K562 (cell line): ENCODE results near the gene GAK. TPM values are rescaled to one million over a fixed set of nuclear protein-coding genes. Genes with fewer than 3 reads are reported as not detected.

Source experiments
- ATAC-seq: fragments of 200-7000 bp; cut with Tn5 transposase; 3 replicates; pipeline ENCODE4 v1.9.1; 2020; ENCODE audit warnings: moderate library complexity
- BruUV-seq: library from RNA; stranded (reverse); fragments of 400-500 nt; replicated peaks from 2 replicates; lab custom pipeline; 2021; lab: Mats Ljungman, UMichigan
- CTCF ChIA-PET: fragments of 300-600 bp; formaldehyde crosslinking; extraction: SDS; loops from one replicate; lab custom pipeline; 2021; ENCODE audit warnings: low intra/inter-chr PET ratio; lab: Yijun Ruan, JAX
- POLR2A ChIA-PET: fragments of 300-600, 350-650 bp; sonication (Branson Sonifier 250); formaldehyde crosslinking; extraction: SDS; loops from one replicate; lab custom pipeline; 2021; ENCODE audit warnings: antibody characterized with exemption, inconsistent platforms; lab: Yijun Ruan, JAX
- DNase-seq, 4 experiments: peaks; one replicate each; pipeline versions ENCODE4 v3.0.0 to v3.0.0-alpha.2; 2011 to 2018; ENCODE audit warnings: low spot score in 3 of 4, mixed read lengths in 3 of 4; ENCODE audit errors: extremely low read depth in 1 of 4
- FAIRE-seq: peaks from 2 replicates; lab custom pipeline; 2011; peaks lifted over from hg19 to GRCh38; lab: Jason Lieb, UNC
- H2AFZ ChIP-seq: 2 replicates; pipeline ENCODE4 v1.6.0; 2011; ENCODE audit warnings: low read depth, low read length, control low read depth, inconsistent platforms
- H3K27ac ChIP-seq: fragments of 200-600 bp; 3 replicates; pipeline ENCODE4 v1.8.0; 2011; ENCODE audit warnings: low read depth, mild to moderate bottlenecking, control low read depth, inconsistent platforms, low read length, moderate library complexity, mixed read lengths; ENCODE audit errors: extremely low read depth
- H3K27me3 ChIP-seq, 2 experiments: fragments of 300-600 bp in 1 of 2; 2 replicates in 1 of 2; 3 replicates in 1 of 2; pipeline versions ENCODE4 v1.6.0 to v1.8.0; 2011; ENCODE audit warnings: inconsistent platforms in 2 of 2, low read length in 2 of 2, mild to moderate bottlenecking in 1 of 2, mixed read lengths in 1 of 2, moderate library complexity in 1 of 2; ENCODE audit not compliant: control insufficient read depth in 2 of 2, insufficient read depth in 2 of 2
- H3K36me3 ChIP-seq: fragments of 300-600 bp; 3 replicates; pipeline ENCODE4 v1.8.0; 2011; ENCODE audit warnings: mild to moderate bottlenecking, low read length, inconsistent platforms; ENCODE audit not compliant: control insufficient read depth, insufficient read depth
- H3K4me1 ChIP-seq, 2 experiments: fragments of 200-600 bp in 1 of 2; replicated peaks in 1 of 2; 2 replicates in 1 of 2; 3 replicates in 1 of 2; pipeline versions ENCODE4 v1.5.1 to v1.8.0; 2011; ENCODE audit warnings: inconsistent platforms in 2 of 2, low read length in 2 of 2, mild to moderate bottlenecking in 1 of 2, mixed read lengths in 1 of 2, moderate library complexity in 1 of 2; ENCODE audit not compliant: control insufficient read depth in 2 of 2, insufficient read depth in 2 of 2
- H3K4me2 ChIP-seq: 2 replicates; pipeline ENCODE4 v1.6.1; 2011; ENCODE audit warnings: low read length, control low read depth, inconsistent platforms, mixed read lengths; ENCODE audit not compliant: insufficient read depth
- H3K4me3 ChIP-seq: fragments of 200-600 bp; sonication (generic), shearing (Covaris generic); 2 replicates; pipeline ENCODE4 v1.5.1; 2016; ENCODE audit warnings: control low read depth, inconsistent platforms
- H3K79me2 ChIP-seq: fragments of 200-600 bp; 3 replicates; pipeline ENCODE4 v1.8.0; 2011; ENCODE audit warnings: low read length, inconsistent platforms; ENCODE audit not compliant: control insufficient read depth, insufficient read depth
- H3K9ac ChIP-seq, 2 experiments: 2 replicates each; pipeline versions ENCODE4 v1.6.0 to v1.6.1; 2011; ENCODE audit warnings: low read depth in 2 of 2, low read length in 2 of 2, control low read depth in 1 of 2, inconsistent platforms in 1 of 2, mild to moderate bottlenecking in 1 of 2, mixed read lengths in 1 of 2; ENCODE audit not compliant: insufficient read depth in 1 of 2
- H3K9me1 ChIP-seq: one replicate; pipeline ENCODE4 v1.6.0; 2011; ENCODE audit warnings: inconsistent platforms, mild to moderate bottlenecking, low read length, moderate library complexity; ENCODE audit not compliant: control insufficient read depth, insufficient read depth
- H3K9me3 ChIP-seq: replicated peaks from 2 replicates; pipeline ENCODE4 v1.5.1; 2011; ENCODE audit warnings: low read depth, low read length, inconsistent platforms; ENCODE audit not compliant: control insufficient read depth, insufficient read depth
- H4K20me1 ChIP-seq: replicated peaks from 2 replicates; pipeline ENCODE4 v1.6.1; 2011; ENCODE audit warnings: low read length, inconsistent platforms, mixed read lengths; ENCODE audit not compliant: control insufficient read depth, insufficient read depth
- CBFA2T2 ChIP-seq: fragments of 450-650 bp; conservative IDR thresholded peaks from 2 replicates; pipeline ENCODE4 v1.6.1; 2017; ENCODE audit warnings: mild to moderate bottlenecking
- GABPB2 ChIP-seq: fragments of 250-450 bp; sonication (Bioruptor Pico); conservative IDR thresholded peaks from 2 replicates; pipeline ENCODE4 v1.5.1; 2021; ENCODE audit warnings: mild to moderate bottlenecking
- GTF2E2 ChIP-seq: fragments of 200-800 bp; sonication (Bioruptor generic); IDR thresholded peaks from 2 replicates; pipeline ENCODE4 v1.6.1; 2016; ENCODE audit warnings: missing genetic modification characterization, missing compliant biosample characterization
- KDM1A ChIP-seq, 2 experiments: fragments of 450-650 bp; IDR thresholded peaks; 2 replicates each; pipeline ENCODE4 v1.6.1; 2016; ENCODE audit warnings: mild to moderate bottlenecking in 2 of 2
- MED1 ChIP-seq: sonication (generic); formaldehyde crosslinking; IDR thresholded peaks from 2 replicates; pipeline ENCODE4 v1.8.1; 2023; ENCODE audit warnings: missing genetic modification reagents, borderline replicate concordance
- MYNN ChIP-seq, 2 experiments: sonication (generic); formaldehyde crosslinking in 1 of 2; IDR thresholded peaks; 2 replicates each; pipeline versions ENCODE4 v1.5.0 to v1.6.1; 2016 to 2020; ENCODE audit warnings: antibody characterized with exemption in 1 of 2, missing genetic modification reagents in 1 of 2
- SMAD2 ChIP-seq: fragments of 150-350 bp; IDR thresholded peaks from 2 replicates; pipeline ENCODE4 v1.6.1; 2014; ENCODE audit warnings: low read depth, mild to moderate bottlenecking, low read length
- SP2 ChIP-seq: IDR thresholded peaks from 2 replicates; pipeline ENCODE4 v1.6.1; 2011; ENCODE audit warnings: mild to moderate bottlenecking, low read depth, low read length, moderate library complexity; ENCODE audit not compliant: poor library complexity, severe bottlenecking; ENCODE audit errors: extremely low read depth
- STAT5A ChIP-seq: IDR thresholded peaks from 2 replicates; pipeline ENCODE4 v1.6.1; 2012; ENCODE audit warnings: low read length, inconsistent platforms, borderline replicate concordance
- TARDBP ChIP-seq: fragments of 450-650 bp; IDR thresholded peaks from 2 replicates; pipeline ENCODE4 v1.6.1; 2016
- TEAD2 ChIP-seq: fragments of 450-650 bp; IDR thresholded peaks from 2 replicates; pipeline ENCODE4 v1.6.1; 2016; ENCODE audit warnings: missing genetic modification characterization, control low read depth, missing compliant biosample characterization
- ZFX ChIP-seq: sonication (generic); formaldehyde crosslinking; IDR thresholded peaks from 2 replicates; pipeline ENCODE4 v1.8.0; 2022; ENCODE audit warnings: mild to moderate bottlenecking, missing genetic modification reagents, moderate library complexity
- ZNF57 ChIP-seq: fragments of 450-650 bp; formaldehyde crosslinking; IDR thresholded peaks from 2 replicates; pipeline ENCODE4 v1.4.0; 2020; ENCODE audit warnings: mild to moderate bottlenecking, moderate library complexity
- ZNF778 ChIP-seq: fragments of 450-650 bp; formaldehyde crosslinking; IDR thresholded peaks from 2 replicates; pipeline ENCODE4 v1.4.0; 2020; ENCODE audit warnings: mild to moderate bottlenecking, moderate library complexity
- WGBS: fragments of 100-300 bp; shearing (Covaris generic); methylation state at CpG from one replicate; pipeline ENCODE4 v1.1.6; 2016; ENCODE audit warnings: low coverage, mixed read lengths; ENCODE audit not compliant: insufficient coverage; ENCODE audit errors: missing lambda C conversion rate; 5-methylcytosine and 5-hydroxymethylcytosine counted together
- in situ Hi-C: fragments of 300-500 bp; cut with MboI; formaldehyde crosslinking; loops from 4 replicates; pipeline ENCODE4 v1.15.0; 2018; ENCODE audit warnings: inconsistent platforms, mixed read lengths
- intact Hi-C: fragments of 100-400 bp; cut with micrococcal nuclease; formaldehyde crosslinking; loops from 2 replicates; pipeline ENCODE4 v1.14.2; 2022
- polyA plus RNA-seq, 8 experiments: library from polyadenylated mRNA; depleted of rRNA in 4 of 8; stranded (reverse) in 5 of 8; unstranded in 3 of 8; fragments of >200 nt; fragmentation: Nextera tagmentation in 2 of 8; fragmentation: Illumina TruSeq in 1 of 8; extraction: Ambion mirVana in 2 of 8; extraction: Trizol in 1 of 8; gene quantifications; 2 replicates each; pipeline versions ENCODE4 v1.2.1 to v1.2.3, GENCODE V29; 2011 to 2014; ENCODE audit warnings: inconsistent platforms in 1 of 8, missing spikeins in 1 of 8
- total RNA-seq, 7 experiments: library from RNA; depleted of rRNA in 6 of 7; stranded (reverse); fragments of >200 nt in 6 of 7; fragmentation: Illumina TruSeq in 2 of 7; extraction: Trizol in 2 of 7; gene quantifications; 2 replicates each; pipeline versions ENCODE4 v1.2.1 to v1.2.3, GENCODE V29; 2011 to 2021; ENCODE audit warnings: low replicate concordance in 1 of 7
- TF ChIP-seq, protein P1 (sequence below): sonication (generic); formaldehyde crosslinking; IDR thresholded peaks from 2 replicates; pipeline ENCODE4 v1.8.1; 2023; ENCODE audit warnings: mild to moderate bottlenecking, missing genetic modification reagents

The GAK gene
- total and polyA plus RNA-seq, 9 of the 15 experiments (the other 6 are each of a cell fraction or from before 2014, with no cell fraction given): 1.3 to 102 (median 16.2) TPM

GRCh38 chr4:887034-887763 lies 44.9 kb downstream of the GAK start:
- Histone ChIP-seq H2AFZ (no peak overlapping the region), H3K79me2 (no peaks in the 10 kb centered on the region), H3K4me1 (peaks cover 0 to 14% of the 10 kb centered on the region in 2 experiments; a peak in 1 of 5 replicates)
- intact Hi-C loops: no loop called here
- ATAC-seq: no peak
- TF ChIP-seq, protein P1, sequence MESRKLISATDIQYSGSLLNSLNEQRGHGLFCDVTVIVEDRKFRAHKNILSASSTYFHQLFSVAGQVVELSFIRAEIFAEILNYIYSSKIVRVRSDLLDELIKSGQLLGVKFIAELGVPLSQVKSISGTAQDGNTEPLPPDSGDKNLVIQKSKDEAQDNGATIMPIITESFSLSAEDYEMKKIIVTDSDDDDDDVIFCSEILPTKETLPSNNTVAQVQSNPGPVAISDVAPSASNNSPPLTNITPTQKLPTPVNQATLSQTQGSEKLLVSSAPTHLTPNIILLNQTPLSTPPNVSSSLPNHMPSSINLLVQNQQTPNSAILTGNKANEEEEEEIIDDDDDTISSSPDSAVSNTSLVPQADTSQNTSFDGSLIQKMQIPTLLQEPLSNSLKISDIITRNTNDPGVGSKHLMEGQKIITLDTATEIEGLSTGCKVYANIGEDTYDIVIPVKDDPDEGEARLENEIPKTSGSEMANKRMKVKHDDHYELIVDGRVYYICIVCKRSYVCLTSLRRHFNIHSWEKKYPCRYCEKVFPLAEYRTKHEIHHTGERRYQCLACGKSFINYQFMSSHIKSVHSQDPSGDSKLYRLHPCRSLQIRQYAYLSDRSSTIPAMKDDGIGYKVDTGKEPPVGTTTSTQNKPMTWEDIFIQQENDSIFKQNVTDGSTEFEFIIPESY: peak; percentile 99
- TF ChIP-seq GTF2E2 (tag) (no peak), MED1 (CRISPR knock-in tag) (0 out of 2 replicates have a peak, but pooled peaks have one; percentile 50), MYNN (IDR thresholded peaks at IDR 0.05) (peak; percentile 13; the same call in 1 of the 2 replicates), MYNN (CRISPR knock-in tag; IDR thresholded peaks at IDR 0.05) (no peak), TARDBP (peak; percentile 67; the same call in 1 of the 2 replicates), ZNF778 (CRISPR knock-in tag) (no peak), GABPB2 (CRISPR knock-in tag) (no peak), ZFX (CRISPR knock-in tag) (no peak), SMAD2 (no peak), CBFA2T2 (no peak), ZNF57 (CRISPR knock-in tag) (no peak), STAT5A (peak; percentile 42; the same call in 1 of the 2 replicates), TEAD2 (tag) (no peak), SP2 (no peak), KDM1A (IDR thresholded peaks at IDR 0.05) (peak in 1 of 2 experiments; percentile 30; a peak in 1 of 4 replicates)
- TF ChIP-seq, all 486 proteins: peak for 6
- no peaks in the 10 kb centered on the region for H4K20me1 ChIP-seq
- H3K36me3 ChIP-seq: peaks cover 85% of the 10 kb centered on the region; the same call in 2 of the 3 replicates
- BruUV-seq: no TSS peak
- H3K27ac ChIP-seq: no peak overlapping the region
- no peak overlapping the region for H3K4me3 ChIP-seq
- DNase-seq (no peak), FAIRE-seq (no peak)
- POLR2A ChIA-PET: no interaction called here
- in situ Hi-C loops: no loop called here
- no peaks in the 10 kb centered on the region for H3K27me3 ChIP-seq
- H3K4me2 ChIP-seq: no peak overlapping the region
- no peak overlapping the region for H3K9ac ChIP-seq
- H3K9me3 ChIP-seq: peaks cover 6% of the 10 kb centered on the region
- no peaks in the 10 kb centered on the region for H3K9me1 ChIP-seq
- CTCF ChIA-PET: no interaction called here
- WGBS: 97% methylated on average over 55 of the region's 63 CpGs
